IPS DF 4.7 (cell line): ENCODE measurements around the gene SPTLC3.

Experiments
- DNase-seq: peaks from one replicate; pipeline ENCODE4 v3.0.0-alpha.2; 2013; ENCODE audit warnings: low spot score; ENCODE audit errors: extremely low read depth

Gene SPTLC3

GRCh38 chr20:13180986-13181889, 172.5 kb downstream of the SPTLC3 start:
- no peak for DNase-seq

- no peak for DNase-seq
Measured at GRCh38 chr20:13183005-13183404, 174.2 kb downstream of the SPTLC3 start.

- no peak for DNase-seq
Measured at GRCh38 chr20:13186043-13186774, 177.4 kb downstream of the SPTLC3 start.

GRCh38 chr20:13187899-13188298, 179.1 kb downstream of the SPTLC3 start:
- DNase-seq = no peak

- no peak for DNase-seq
Measured at GRCh38 chr20:13199279-13199678, 190.5 kb downstream of the SPTLC3 start.

GRCh38 chr20:13200767-13201500, 192.2 kb downstream of the SPTLC3 start:
- DNase-seq = no peak

- no peak for DNase-seq
Measured at GRCh38 chr20:13202565-13202964, 193.8 kb downstream of the SPTLC3 start.

- no peak for DNase-seq
Measured at GRCh38 chr20:13205425-13205824, 196.7 kb downstream of the SPTLC3 start.

- DNase-seq = no peak
Measured at GRCh38 chr20:13205848-13206434, 197.2 kb downstream of the SPTLC3 start.

- DNase-seq = no peak
Measured at GRCh38 chr20:13207016-13207415, 198.2 kb downstream of the SPTLC3 start.

- no peak for DNase-seq
Measured at GRCh38 chr20:13211956-13212618, 203.3 kb downstream of the SPTLC3 start.

- no peak for DNase-seq
Measured at GRCh38 chr20:13212750-13213149, 204.0 kb downstream of the SPTLC3 start.

- DNase-seq = no peak
Measured at GRCh38 chr20:13213335-13213734, 204.6 kb downstream of the SPTLC3 start.

GRCh38 chr20:13216533-13216932, 207.8 kb downstream of the SPTLC3 start:
- DNase-seq = no peak
